GM12891 (cell line): ENCODE data around the gene PTPRG.

Experiments
- POLR2A ChIP-seq: IDR thresholded peaks from 2 replicates; pipeline ENCODE4 v1.6.1; 2011; ENCODE audit warnings: low read depth, low read length, control low read depth
- POLR2AphosphoS5 ChIP-seq: IDR thresholded peaks from 2 replicates; pipeline ENCODE4 v1.6.1; 2011; ENCODE audit warnings: low read depth, low read length, control low read depth
- TAF1 ChIP-seq: IDR thresholded peaks from 2 replicates; pipeline ENCODE4 v1.6.1; 2011; ENCODE audit warnings: low read depth, low read length, control low read depth

DNA sequence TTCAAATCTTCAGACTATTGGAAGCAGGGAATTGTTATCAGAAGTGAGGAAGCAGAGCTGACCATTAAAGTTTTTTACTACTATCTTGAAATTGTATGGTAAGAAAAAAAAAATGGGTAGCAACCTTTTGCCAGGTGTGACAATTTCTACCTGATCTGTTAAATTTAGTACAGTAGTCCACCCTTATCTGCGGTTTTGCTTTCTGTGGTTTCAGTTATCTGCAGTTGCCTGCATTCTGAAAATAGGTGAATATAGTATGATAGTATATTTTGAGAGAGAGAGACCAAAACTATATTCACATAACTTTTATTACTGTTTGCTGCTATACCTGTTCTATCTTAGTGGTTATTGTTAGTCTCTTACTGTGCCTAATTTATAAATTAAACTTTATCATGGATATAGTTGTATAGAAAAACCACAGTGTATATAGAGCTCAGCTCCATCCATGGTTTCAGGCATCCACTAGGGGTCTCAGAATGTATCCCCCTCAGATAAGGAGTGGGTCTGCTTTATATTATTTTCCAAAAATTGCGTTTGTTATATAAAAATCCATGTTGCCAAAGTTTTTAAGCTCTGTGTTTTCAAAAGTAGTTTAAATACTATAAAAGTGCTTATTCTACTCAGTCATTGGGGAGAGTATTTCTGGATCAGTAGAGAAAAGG, 69.9 kb downstream of the PTPRG start:
- TF ChIP-seq POLR2A: no peak
- TF ChIP-seq TAF1: no peak
- no peak for TF ChIP-seq POLR2AphosphoS5
